Transverse colon (tissue), 4 donors: Measurements from ENCODE around the gene SUMF1.

Experiments
- POLR2AphosphoS5 ChIP-seq, 3 donors: sonication (generic); formaldehyde crosslinking; IDR thresholded peaks; one replicate each; pipeline ENCODE4 v1.6.1; 2016; ENCODE audit warnings: antibody characterized with exemption in 3 of 3
- TF ChIP-seq, protein P1 (sequence below), 5 experiments: fragments of 200-600 bp in 3 of 5; fragments of 450-650 bp in 2 of 5; sonication (generic) in 3 of 5; IDR thresholded peaks; 1 replicate in 2 of 5; 2 replicates in 3 of 5; pipeline ENCODE4 v1.5.1; 2016 to 2017; ENCODE audit warnings: antibody characterized with exemption in 5 of 5, inconsistent platforms in 3 of 5, mild to moderate bottlenecking in 2 of 5, moderate library complexity in 1 of 5

DNA sequence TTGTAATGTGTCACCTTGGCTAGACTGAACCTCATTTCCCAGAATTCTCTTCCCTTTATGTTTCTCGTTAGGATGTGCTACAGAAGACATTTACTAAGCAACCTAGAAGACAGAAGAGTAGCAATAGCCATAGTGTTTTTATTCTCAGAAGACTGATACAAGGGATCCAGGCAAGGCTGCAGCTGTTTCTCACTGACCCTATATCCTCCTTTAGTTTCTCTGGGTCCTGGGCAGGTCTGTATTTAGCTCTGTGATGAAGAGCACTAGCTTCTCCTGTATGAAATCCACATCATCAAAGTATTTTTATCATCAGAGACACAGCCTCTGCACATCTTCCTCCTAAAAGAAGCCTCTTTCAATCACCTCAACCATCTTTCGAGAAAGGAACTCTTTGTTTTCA lies 72.5 kb downstream of the SUMF1 start:
- TF ChIP-seq, protein P1, sequence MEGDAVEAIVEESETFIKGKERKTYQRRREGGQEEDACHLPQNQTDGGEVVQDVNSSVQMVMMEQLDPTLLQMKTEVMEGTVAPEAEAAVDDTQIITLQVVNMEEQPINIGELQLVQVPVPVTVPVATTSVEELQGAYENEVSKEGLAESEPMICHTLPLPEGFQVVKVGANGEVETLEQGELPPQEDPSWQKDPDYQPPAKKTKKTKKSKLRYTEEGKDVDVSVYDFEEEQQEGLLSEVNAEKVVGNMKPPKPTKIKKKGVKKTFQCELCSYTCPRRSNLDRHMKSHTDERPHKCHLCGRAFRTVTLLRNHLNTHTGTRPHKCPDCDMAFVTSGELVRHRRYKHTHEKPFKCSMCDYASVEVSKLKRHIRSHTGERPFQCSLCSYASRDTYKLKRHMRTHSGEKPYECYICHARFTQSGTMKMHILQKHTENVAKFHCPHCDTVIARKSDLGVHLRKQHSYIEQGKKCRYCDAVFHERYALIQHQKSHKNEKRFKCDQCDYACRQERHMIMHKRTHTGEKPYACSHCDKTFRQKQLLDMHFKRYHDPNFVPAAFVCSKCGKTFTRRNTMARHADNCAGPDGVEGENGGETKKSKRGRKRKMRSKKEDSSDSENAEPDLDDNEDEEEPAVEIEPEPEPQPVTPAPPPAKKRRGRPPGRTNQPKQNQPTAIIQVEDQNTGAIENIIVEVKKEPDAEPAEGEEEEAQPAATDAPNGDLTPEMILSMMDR (IDR thresholded peaks at IDR 0.05) = no peak
- no peak for TF ChIP-seq POLR2AphosphoS5 (IDR thresholded peaks at IDR 0.05)
